Activated T-cell treated with anti-CD3 and anti-CD28 coated beads, Interleukin-2, amount 50 U/mL, for 24 hours (primary cell): ENCODE data around the gene GKN2.

Experiments
- DNase-seq: peaks from one replicate; pipeline ENCODE4 v3.0.0-alpha.2; 2020
- H3K27ac Mint-ChIP-seq: 2 replicates; pipeline ENCODE4 v1.8.0; 2020; ENCODE audit warnings: mild to moderate bottlenecking, mixed read lengths
- H3K27me3 Mint-ChIP-seq: 2 replicates; pipeline ENCODE4 v1.8.0; 2020; ENCODE audit warnings: mixed read lengths
- H3K36me3 Mint-ChIP-seq: 2 replicates; pipeline ENCODE4 v1.8.0; 2020; ENCODE audit warnings: low read depth, mixed read lengths
- H3K4me1 Mint-ChIP-seq: 2 replicates; pipeline ENCODE4 v1.8.0; 2020; ENCODE audit warnings: low read depth, mixed read lengths
- H3K4me3 Mint-ChIP-seq: 2 replicates; pipeline ENCODE4 v1.8.0; 2020; ENCODE audit warnings: mild to moderate bottlenecking, moderate library complexity, mixed read lengths
- H3K9me3 Mint-ChIP-seq: 2 replicates; pipeline ENCODE4 v1.8.0; 2020; ENCODE audit warnings: mixed read lengths

Gene GKN2, protein sequence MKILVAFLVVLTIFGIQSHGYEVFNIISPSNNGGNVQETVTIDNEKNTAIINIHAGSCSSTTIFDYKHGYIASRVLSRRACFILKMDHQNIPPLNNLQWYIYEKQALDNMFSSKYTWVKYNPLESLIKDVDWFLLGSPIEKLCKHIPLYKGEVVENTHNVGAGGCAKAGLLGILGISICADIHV

DNA sequence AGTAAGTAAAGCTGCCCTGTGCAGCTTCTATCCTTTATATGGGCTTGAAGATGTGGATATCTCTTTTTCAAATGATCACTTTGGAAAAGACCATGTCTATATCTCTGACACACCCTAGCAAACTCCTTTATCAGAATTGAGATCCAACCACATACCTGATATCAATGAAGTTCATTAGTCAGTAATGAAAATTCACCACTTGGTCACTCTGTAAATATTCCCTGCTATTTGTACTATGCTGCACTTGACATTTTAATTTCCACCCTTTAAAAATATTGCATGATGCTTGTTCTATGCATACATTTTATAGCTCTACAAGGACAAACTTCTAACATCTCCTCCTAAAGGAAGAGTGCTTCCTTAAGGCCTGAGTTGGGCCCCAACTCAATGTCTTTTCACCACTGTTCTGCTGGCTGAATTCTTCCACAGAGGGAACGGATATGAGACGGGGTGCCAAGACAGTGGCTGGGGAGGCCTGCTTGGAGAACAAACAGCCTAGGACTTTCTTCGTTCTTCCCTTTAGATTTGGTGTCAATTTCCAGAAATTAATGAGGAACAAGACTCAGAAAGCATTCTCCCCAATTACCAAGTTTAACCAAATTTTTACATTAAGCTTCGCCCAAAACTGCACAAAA is at the start of gene GKN2:
GKN2 (minus strand) TSS at position 7 of the 635 bp plus-strand sequence. CDS start 32 bp downstream, outside the sequence.
- Mint-ChIP-seq H3K36me3 (no peaks in the 10 kb centered on the region), H3K4me1 (no peaks in the 10 kb centered on the region), H3K27ac (no peak within 1 kb of the TSS), H3K4me3 (no peak within 1 kb of the TSS), H3K27me3 (peaks cover 16% of the 10 kb centered on the region), H3K9me3 (no peaks in the 10 kb centered on the region)
- DNase-seq = no peak

DNA sequence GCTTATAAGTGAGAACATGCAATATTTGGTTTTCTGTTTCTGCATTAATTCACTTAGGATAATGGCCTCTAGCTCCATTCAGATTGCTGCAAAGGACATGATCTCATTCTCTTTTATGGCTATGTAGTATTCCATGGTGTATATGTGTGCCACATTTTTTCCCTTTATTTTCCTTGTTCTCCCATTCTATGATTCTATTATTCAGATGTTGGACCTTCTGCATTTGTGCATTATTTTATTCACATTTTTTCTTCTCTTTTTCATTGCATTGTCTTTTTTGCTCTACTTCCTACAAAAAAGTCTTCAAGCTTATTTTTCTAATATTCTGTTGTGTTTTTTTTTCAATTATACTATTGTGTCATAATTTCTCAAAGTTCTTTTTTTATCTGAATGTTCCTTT is 49.2 kb upstream of the GKN2 start:
- H3K4me3 Mint-ChIP-seq = no peak overlapping the region
- H3K36me3 Mint-ChIP-seq = no peaks in the 10 kb centered on the region
- H3K27me3 Mint-ChIP-seq = peaks cover 36% of the 10 kb centered on the region
- H3K4me1 Mint-ChIP-seq = no peaks in the 10 kb centered on the region
- peaks cover 9% of the 10 kb centered on the region for H3K9me3 Mint-ChIP-seq
- no peak overlapping the region for H3K27ac Mint-ChIP-seq
- no peak for DNase-seq

DNA sequence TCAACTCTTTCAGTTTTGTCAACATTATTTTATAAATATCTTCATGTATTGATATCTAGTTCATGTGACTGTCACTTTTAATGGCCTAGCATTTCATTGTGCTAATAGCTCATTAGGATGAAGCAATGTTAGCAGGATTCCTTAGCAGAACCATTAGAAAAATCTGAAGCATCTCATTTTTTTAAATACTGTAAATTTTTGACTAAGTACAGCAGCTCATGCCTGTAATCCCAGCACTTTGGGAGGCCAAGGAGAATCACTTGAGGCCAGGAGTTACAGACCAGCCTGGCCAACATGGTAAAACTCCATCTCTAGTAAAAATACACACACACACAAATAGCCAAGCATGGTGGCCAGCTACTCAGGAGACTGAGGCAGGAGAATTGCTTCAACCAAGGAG is 44.7 kb upstream of the GKN2 start:
- Mint-ChIP-seq H3K4me3 (no peak overlapping the region), H3K27me3 (peaks cover 41% of the 10 kb centered on the region)
- DNase-seq = no peak

DNA sequence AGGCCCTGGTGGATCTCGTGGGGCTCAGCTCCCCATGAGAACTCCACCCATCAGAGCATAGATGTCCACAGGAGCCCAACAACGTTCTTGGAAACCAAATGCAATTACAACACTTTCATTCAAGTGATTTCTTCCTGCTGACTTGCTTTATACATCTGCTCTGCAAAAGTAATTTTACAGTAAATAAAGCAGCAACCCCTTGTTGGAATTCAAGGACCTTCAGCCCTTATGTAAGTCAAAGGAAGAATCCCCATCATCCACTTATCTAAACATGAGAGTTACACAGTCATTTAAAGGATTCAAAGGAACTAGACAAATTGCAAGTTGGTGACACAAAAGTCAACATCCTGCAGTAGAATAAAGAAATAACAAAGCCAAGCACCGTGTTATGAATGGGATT is 43.2 kb upstream of the GKN2 start:
- H3K36me3 Mint-ChIP-seq = no peaks in the 10 kb centered on the region
- no peak overlapping the region for H3K27ac Mint-ChIP-seq
- peaks cover 32% of the 10 kb centered on the region for H3K27me3 Mint-ChIP-seq
- DNase-seq = no peak
- H3K4me1 Mint-ChIP-seq = no peaks in the 10 kb centered on the region
- no peaks in the 10 kb centered on the region for H3K9me3 Mint-ChIP-seq
- H3K4me3 Mint-ChIP-seq = no peak overlapping the region

More for the DNA sequence above, 44.7 kb upstream of the GKN2 start:
- H3K36me3 Mint-ChIP-seq = no peaks in the 10 kb centered on the region
- peaks cover 9% of the 10 kb centered on the region for H3K9me3 Mint-ChIP-seq
- no peak overlapping the region for H3K27ac Mint-ChIP-seq
- H3K4me1 Mint-ChIP-seq = no peaks in the 10 kb centered on the region

DNA sequence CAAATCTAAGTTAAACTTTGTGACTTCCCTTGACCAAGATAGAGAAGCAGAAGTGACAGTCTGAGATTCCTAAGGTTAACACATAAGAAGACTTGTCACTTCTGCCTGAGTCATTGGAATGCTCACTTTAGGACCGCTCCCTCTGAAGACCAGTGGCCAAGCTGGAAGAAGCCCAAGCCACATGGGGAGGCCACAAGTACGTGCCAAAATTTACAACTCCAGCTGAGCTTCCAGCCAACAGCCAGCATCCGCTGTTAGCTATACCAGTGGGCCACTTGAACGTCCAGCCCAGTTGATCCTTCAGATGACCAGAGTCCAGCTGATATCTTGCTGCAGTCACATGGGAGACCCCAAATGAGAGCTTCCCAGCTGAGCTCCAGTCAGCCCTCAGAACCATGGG is 42.2 kb upstream of the GKN2 start:
- Mint-ChIP-seq H3K27ac (no peak overlapping the region), H3K4me1 (no peaks in the 10 kb centered on the region), H3K4me3 (no peak overlapping the region), H3K36me3 (no peaks in the 10 kb centered on the region), H3K27me3 (peaks cover 28% of the 10 kb centered on the region), H3K9me3 (no peaks in the 10 kb centered on the region)
- no peak for DNase-seq

DNA sequence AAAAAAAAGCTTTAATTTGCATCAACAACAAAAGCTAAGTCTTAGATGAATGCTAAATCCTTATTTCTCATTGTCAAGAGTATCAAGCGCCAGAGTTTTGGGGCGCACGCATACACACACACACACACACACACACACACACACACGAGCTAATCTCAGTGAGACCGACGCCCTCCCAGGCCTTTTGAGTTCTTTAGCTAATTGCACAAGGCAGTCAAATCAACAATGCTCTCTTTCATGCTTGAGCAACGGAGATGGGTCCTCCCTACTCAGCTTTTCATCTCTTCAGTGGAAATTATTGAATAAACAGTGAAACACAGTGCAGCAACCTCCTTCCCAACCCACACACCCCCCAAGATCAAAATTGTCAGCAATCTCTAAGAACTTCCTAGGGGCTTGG is 41.0 kb upstream of the GKN2 start:
- Mint-ChIP-seq H3K27ac (no peak overlapping the region), H3K4me1 (no peaks in the 10 kb centered on the region), H3K36me3 (no peaks in the 10 kb centered on the region), H3K9me3 (no peaks in the 10 kb centered on the region), H3K27me3 (peaks cover 24% of the 10 kb centered on the region), H3K4me3 (no peak overlapping the region)
- DNase-seq = no peak

DNA sequence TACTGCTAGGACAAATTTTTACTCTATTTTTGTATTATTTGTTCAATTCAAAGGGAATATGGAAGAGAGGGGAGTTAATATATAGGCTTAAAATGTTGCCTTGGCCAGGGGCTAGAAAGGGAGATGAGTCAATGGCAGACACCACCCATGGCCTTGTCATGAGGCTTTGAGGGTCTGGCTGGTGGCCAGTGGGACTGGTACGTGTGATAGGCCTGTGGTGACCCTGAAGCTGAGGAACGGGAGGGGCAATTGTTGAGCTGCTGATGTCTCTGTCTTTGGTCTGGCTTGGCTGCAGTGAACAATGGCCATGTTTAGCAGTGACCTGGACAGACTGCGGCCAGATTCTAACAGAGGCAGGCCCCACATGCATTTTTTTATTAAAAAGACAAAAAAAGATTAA is 40.2 kb upstream of the GKN2 start:
- Mint-ChIP-seq H3K27ac (no peak overlapping the region), H3K27me3 (peaks cover 24% of the 10 kb centered on the region), H3K4me3 (no peak overlapping the region), H3K4me1 (no peaks in the 10 kb centered on the region), H3K36me3 (no peaks in the 10 kb centered on the region), H3K9me3 (no peaks in the 10 kb centered on the region)
- DNase-seq = no peak

DNA sequence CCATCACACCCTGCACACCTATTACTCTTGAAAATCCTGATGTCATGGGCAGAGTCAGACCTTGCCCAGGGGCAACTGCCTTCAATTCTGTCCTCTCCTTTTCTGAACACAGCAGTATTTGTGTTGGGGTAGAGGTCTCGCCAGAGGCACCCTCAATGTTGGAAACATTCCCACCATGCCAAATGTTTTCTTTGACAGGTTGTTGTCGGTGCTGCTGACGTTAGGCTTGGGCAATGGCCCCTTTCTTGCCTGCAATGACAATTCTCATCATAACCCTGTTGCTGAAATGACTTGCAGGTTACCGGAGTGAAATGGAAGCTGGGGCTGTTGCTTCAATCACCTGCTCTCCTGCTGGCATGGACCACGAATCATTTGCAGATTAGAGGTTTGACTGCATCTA is 39.6 kb upstream of the GKN2 start:
- no peak for DNase-seq
- Mint-ChIP-seq H3K27me3 (peaks cover 24% of the 10 kb centered on the region), H3K9me3 (no peaks in the 10 kb centered on the region), H3K36me3 (no peaks in the 10 kb centered on the region), H3K27ac (no peak overlapping the region), H3K4me1 (no peaks in the 10 kb centered on the region), H3K4me3 (no peak overlapping the region)

DNA sequence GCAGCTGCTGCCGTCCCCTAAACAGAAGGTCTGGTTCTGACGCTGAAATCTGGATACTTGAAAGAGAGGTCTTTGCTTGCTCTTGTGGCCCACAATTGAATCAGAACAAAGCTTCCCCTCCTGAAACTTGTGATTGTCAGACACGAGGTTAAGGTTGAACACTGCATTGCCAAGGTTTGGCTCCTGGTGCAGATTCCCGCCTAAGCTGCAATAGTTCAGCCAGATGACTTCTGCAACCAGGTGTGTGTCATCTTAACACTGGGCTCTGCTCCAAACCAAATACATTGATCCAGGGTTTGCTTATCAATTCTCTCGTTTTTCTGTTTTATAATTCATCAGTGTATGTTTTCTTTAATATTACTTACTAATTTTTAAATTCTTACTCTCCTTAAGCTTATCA is 36.3 kb upstream of the GKN2 start:
- H3K27me3 Mint-ChIP-seq = peaks cover 11% of the 10 kb centered on the region

DNA sequence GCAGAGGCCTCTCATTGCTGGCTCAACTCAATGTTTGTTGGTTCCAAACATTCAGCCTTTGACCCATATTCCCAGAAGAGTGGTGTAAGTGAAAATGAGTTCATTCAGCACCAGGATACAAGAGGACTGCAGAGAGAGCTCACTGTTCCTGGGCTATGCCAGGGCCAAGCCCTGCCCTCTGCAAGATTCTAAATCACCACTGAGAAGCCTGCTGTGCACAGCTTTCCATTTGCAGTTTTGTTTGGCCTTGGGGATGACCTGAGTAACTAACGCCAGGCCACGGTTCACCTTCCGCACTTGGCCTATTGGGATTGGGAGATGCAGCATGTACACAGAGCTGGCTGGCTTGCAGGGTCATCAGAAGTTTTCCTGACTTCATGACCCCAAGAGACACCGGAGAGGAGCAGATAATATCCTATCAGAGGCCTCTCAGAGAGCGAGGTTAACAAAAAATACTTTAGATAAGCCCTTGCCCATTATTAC is 34.4 kb upstream of the GKN2 start:
- H3K9me3 Mint-ChIP-seq = no peaks in the 10 kb centered on the region

More for the DNA sequence above, 36.3 kb upstream of the GKN2 start:
- Mint-ChIP-seq H3K4me1 (no peaks in the 10 kb centered on the region), H3K4me3 (no peak overlapping the region), H3K27ac (no peak overlapping the region), H3K36me3 (no peaks in the 10 kb centered on the region), H3K9me3 (no peaks in the 10 kb centered on the region)
- DNase-seq = no peak

DNA sequence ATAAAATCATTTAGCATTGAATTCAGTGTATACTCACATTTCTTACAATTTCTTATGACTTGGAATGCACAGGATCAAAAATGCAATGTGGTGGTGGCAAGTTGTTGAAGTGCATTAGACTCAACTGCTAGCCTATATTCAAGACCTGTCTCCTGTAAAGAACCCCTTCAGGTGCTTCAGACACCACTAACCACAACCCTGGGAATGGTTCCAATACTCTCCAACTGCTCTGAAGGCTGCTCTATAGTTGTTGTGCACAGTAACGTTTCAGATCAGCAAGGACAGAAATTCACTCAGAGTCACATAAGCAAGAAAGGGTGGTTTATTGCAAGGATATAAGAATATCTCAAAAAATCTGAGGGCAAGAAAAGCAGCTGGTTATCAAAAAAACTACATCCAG is 28.3 kb upstream of the GKN2 start:
- DNase-seq = no peak
- Mint-ChIP-seq H3K36me3 (no peaks in the 10 kb centered on the region), H3K9me3 (no peaks in the 10 kb centered on the region), H3K4me3 (no peak overlapping the region), H3K27ac (no peak overlapping the region), H3K27me3 (peaks cover 39% of the 10 kb centered on the region), H3K4me1 (no peaks in the 10 kb centered on the region)

More for the DNA sequence above, 34.4 kb upstream of the GKN2 start:
- no peaks in the 10 kb centered on the region for H3K36me3 Mint-ChIP-seq
- no peak overlapping the region for H3K4me3 Mint-ChIP-seq
- no peaks in the 10 kb centered on the region for H3K4me1 Mint-ChIP-seq
- H3K27ac Mint-ChIP-seq = no peak overlapping the region
- peaks cover 4% of the 10 kb centered on the region for H3K27me3 Mint-ChIP-seq
- no peak for DNase-seq

DNA sequence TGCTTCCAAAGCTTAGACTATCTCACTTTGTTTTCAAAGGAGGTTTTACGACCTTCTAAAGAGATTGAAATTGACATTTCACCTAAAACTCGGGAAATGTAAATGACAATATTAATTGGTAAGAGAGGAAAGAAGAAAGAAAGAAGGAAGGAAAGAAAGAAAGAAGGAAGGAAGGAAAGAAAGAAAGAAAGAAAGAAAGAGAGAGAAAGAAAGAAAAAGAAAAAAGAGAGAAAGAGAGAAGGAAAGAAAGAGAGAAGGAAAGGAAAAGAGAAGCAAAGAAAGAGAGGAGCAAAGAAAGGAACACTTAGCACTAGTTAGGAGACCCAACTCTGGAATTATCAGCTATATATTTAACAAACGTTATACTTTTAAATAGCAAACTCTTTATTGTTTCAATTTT is 25.4 kb upstream of the GKN2 start:
- H3K4me3 Mint-ChIP-seq = no peak overlapping the region
- no peaks in the 10 kb centered on the region for H3K4me1 Mint-ChIP-seq
- DNase-seq = no peak
- H3K36me3 Mint-ChIP-seq = no peaks in the 10 kb centered on the region
- H3K9me3 Mint-ChIP-seq = no peaks in the 10 kb centered on the region
- no peak overlapping the region for H3K27ac Mint-ChIP-seq
- peaks cover 49% of the 10 kb centered on the region for H3K27me3 Mint-ChIP-seq

DNA sequence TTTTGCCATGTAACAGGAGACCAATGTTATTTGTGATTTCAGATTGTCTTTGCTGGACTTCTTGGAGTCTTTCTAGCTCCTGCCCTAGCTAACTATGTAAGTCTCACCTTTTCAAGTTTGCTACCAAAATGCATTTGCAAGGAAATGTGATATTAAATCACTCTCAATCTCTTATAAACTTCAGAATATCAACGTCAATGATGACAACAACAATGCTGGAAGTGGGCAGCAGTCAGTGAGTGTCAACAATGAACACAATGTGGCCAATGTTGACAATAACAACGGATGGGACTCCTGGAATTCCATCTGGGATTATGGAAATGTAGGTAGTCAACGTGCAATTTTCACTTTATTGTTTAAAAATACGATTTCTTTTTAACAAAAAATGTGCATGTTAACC is 24.8 kb upstream of the GKN2 start:
- no peak for DNase-seq
- no peak overlapping the region for H3K27ac Mint-ChIP-seq
- H3K9me3 Mint-ChIP-seq = no peaks in the 10 kb centered on the region
- H3K4me3 Mint-ChIP-seq = no peak overlapping the region
- H3K36me3 Mint-ChIP-seq = no peaks in the 10 kb centered on the region
- no peaks in the 10 kb centered on the region for H3K4me1 Mint-ChIP-seq
- peaks cover 49% of the 10 kb centered on the region for H3K27me3 Mint-ChIP-seq

DNA sequence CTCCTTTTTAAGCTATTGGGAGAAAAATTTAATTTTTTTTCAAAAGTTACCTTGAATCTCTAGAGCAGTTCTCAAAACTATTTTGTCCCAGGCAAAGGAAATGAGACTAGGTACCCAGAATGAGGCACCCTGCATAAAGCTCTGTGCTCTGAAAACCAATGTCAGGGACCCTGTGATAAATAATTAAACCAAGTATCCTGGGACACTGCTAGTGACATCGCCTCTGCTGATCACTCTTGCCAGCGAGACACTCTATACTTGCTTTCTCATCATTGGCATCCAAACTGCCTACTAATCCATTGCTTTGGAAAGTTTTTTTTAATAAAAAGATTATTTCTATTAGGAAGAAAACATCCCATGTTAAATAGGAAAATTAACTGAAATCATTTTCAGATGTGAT is 23.2 kb upstream of the GKN2 start:
- Mint-ChIP-seq H3K36me3 (no peaks in the 10 kb centered on the region), H3K4me1 (no peaks in the 10 kb centered on the region), H3K4me3 (no peak overlapping the region), H3K9me3 (no peaks in the 10 kb centered on the region), H3K27me3 (peaks cover 41% of the 10 kb centered on the region), H3K27ac (no peak overlapping the region)
- DNase-seq = no peak

DNA sequence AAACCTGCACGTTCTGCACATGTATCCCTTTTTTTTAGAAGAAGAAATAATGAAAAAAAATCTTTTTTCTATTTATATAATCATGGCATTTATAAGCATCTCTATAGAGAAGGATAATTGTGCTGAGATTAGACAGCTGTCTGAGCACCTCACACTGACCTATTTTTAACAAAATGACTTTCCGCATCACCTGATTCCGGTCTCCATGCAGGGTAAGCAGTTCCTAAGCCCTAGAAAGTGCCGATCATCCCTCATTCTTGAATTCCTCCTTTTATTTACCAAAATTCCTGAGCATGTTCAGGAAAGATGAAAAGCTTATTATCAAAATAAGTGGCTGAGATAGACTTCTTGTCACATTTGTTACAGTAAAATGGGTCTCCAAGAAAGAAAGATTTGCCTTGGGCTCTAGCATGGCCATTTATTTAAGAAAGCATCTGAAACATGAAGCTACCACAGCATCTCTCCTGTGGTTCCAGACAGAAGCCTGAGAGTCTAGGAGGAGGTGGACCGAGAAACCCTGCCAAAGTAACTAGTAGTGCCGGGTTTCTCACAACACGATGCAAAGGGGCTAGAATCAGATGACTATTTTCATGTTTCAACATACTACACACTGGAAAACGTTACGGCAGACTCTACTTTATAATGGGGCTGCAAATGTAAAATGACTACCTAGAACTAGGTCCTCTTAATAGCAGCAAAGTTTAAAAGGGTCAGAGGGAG is 22.4 kb upstream of the GKN2 start:
- H3K27ac Mint-ChIP-seq = no peak overlapping the region
- DNase-seq = no peak
- H3K4me1 Mint-ChIP-seq = no peaks in the 10 kb centered on the region

More for the DNA sequence above, 22.4 kb upstream of the GKN2 start:
- Mint-ChIP-seq H3K9me3 (no peaks in the 10 kb centered on the region), H3K27me3 (peaks cover 33% of the 10 kb centered on the region), H3K4me3 (no peak overlapping the region), H3K36me3 (no peaks in the 10 kb centered on the region)
